ENCODE results near the gene CTXN2. TPM values are rescaled to one million over a fixed set of nuclear protein-coding genes. Genes with fewer than 3 reads are reported as not detected.
A peak's percentile ranks its signal among the peaks of the same experiment; 100 is the strongest.

The CTXN2 gene
- not detected in 2 replicates for total RNA-seq (2012; rRNA removed)
- not detected in 2 replicates for polyA plus RNA-seq (2012; rRNA removed)
- not detected in 2 replicates for polyA plus RNA-seq (2012; cell fraction: cytosol; rRNA removed)
- not detected in 2 replicates for polyA plus RNA-seq (2012; cell fraction: nucleus; rRNA removed; ENCODE audit: low replicate concordance)
- not detected for Bru-seq, nascent RNA
- BruChase-seq, experiment 1, labeled RNA remaining after a 6-hour chase: not detected
- BruChase-seq, experiment 2, labeled RNA remaining after a 2-hour chase: not detected
- long read RNA-seq: 0 reads

GRCh38 chr15:48191574-48192225, at the start of gene CTXN2:
TSS of gene CTXN2 (plus strand) at chr15:48191665. CDS start at chr15:48201301, 9,636 bp downstream.
- Histone ChIP-seq H3K9me3 (ENCODE audit: control insufficient read depth, insufficient read depth, low read length) (no peaks in the 10 kb centered on the region), H3K23ac (ENCODE audit: low read depth, low read length) (no peak within 1 kb of the TSS), H3K27me3 (ENCODE audit: control insufficient read depth, insufficient read depth, low read length) (peaks cover 5% of the 10 kb centered on the region; the same call in 1 of the 2 replicates), H3K4me3 (ENCODE audit: insufficient read depth, low read depth, low read length) (peak within 1 kb of the TSS; percentile 24; the same call in 1 of the 2 replicates), H2BK5ac (ENCODE audit: low read depth, low read length, poor library complexity, severe bottlenecking) (no peak within 1 kb of the TSS), H3K4ac (ENCODE audit: low read depth, low read length) (no peak within 1 kb of the TSS), H3K9ac (ENCODE audit: low read depth, low read length) (no peak within 1 kb of the TSS), H3K14ac (replicated peaks; ENCODE audit: low read depth, low read length) (no peak within 1 kb of the TSS), H4K20me1 (ENCODE audit: insufficient read depth, low read length) (no peaks in the 10 kb centered on the region), H3K79me1 (ENCODE audit: low read depth in 1 of 2, low read length in 2 of 2) (no peaks in the 10 kb centered on the region), H3K36me3 (ENCODE audit: control insufficient read depth, insufficient read depth, low read length) (no peaks in the 10 kb centered on the region), H3K4me2 (ENCODE audit: low read depth, low read length) (peak within 1 kb of the TSS; percentile 53), H2BK120ac (ENCODE audit: low read depth, low read length) (no peak within 1 kb of the TSS), H2AK5ac (ENCODE audit: low read depth, low read length) (no peak within 1 kb of the TSS), H3K56ac (ENCODE audit: extremely low read depth, insufficient read depth, low read length) (no peak within 1 kb of the TSS), H3K27ac (ENCODE audit: insufficient read depth, low read length) (no peak within 1 kb of the TSS), H4K91ac (ENCODE audit: insufficient read depth, low read depth, low read length) (no peak within 1 kb of the TSS), H2AK9ac (replicated peaks; ENCODE audit: low read depth, low read length, poor library complexity) (no peak within 1 kb of the TSS), H2BK20ac (ENCODE audit: low read depth, low read length) (no peak within 1 kb of the TSS), H4K5ac (ENCODE audit: low read depth, low read length) (no peak within 1 kb of the TSS), H2BK15ac (ENCODE audit: low read depth, low read length) (no peak within 1 kb of the TSS), H3K4me1 (ENCODE audit: control insufficient read depth, insufficient read depth, low read length) (no peaks in the 10 kb centered on the region), H3K18ac (ENCODE audit: low read depth, low read length) (no peak within 1 kb of the TSS), H4K8ac (ENCODE audit: low read depth in 2 of 2, low read length in 2 of 2) (no peak within 1 kb of the TSS), H3K9me1 (ENCODE audit: insufficient read depth, low read length) (no peaks in the 10 kb centered on the region), H2AFZ (replicated peaks; ENCODE audit: low read length, poor library complexity) (no peak within 1 kb of the TSS)
- in situ Hi-C loops (cut with MboI; ENCODE audit: low sequenced_read_pairs): no loop called here
- intact Hi-C loops (cut with micrococcal nuclease): no loop called here
- 14% methylated on average over 14 of the region's 31 CpGs; no CpG with 5 or more reads in 1 of the 2 experiments for WGBS, 2 experiments (ENCODE audit: extremely low coverage in 2 of 2, insufficient read length in 1 of 2)
- ATAC-seq (ENCODE audit: low read depth): no peak
- ChIA-PET CTCF (no interaction called here), POLR2A (ENCODE audit: unreplicated experiment) (no interaction called here)
- DNase-seq: no peak
- dilution Hi-C loops (cut with HindIII; ENCODE audit: low sequenced_read_pairs, unreplicated experiment): no loop called here
- TF ChIP-seq RFX5 (IDR thresholded peaks at IDR 0.05; ENCODE audit: low read depth, low read length): no peak
- no peak for TF ChIP-seq CTCF (conservative IDR thresholded peaks at IDR 0.05; ENCODE audit: low read depth, low read length)
- no peak for TF ChIP-seq RAD21 (IDR thresholded peaks at IDR 0.05; ENCODE audit: low read length)
- TF ChIP-seq SMC3 (IDR thresholded peaks at IDR 0.05; ENCODE audit: low read depth, low read length): no peak
- TF ChIP-seq CHD1 (IDR thresholded peaks at IDR 0.05; ENCODE audit: low read depth, low read length): no peak
- no peak for TF ChIP-seq RCOR1 (IDR thresholded peaks at IDR 0.05; ENCODE audit: insufficient replicate concordance, low read length)
- TF ChIP-seq MAFK (IDR thresholded peaks at IDR 0.05; ENCODE audit: low read depth, low read length): no peak
- TF ChIP-seq ELK1 (IDR thresholded peaks at IDR 0.05; ENCODE audit: borderline replicate concordance, low read depth, low read length): no peak
- no peak for TF ChIP-seq NFE2L2 (IDR thresholded peaks at IDR 0.05; ENCODE audit: low read depth, low read length)
- TF ChIP-seq POLR2A (IDR thresholded peaks at IDR 0.05; ENCODE audit: low read depth, low read length): no peak
- no peak for TF ChIP-seq MXI1 (IDR thresholded peaks at IDR 0.05; ENCODE audit: borderline replicate concordance, low read depth, low read length)
- no peak for TF ChIP-seq CEBPB (IDR thresholded peaks at IDR 0.05; ENCODE audit: low read depth, low read length)
- TF ChIP-seq BHLHE40 (IDR thresholded peaks at IDR 0.05; ENCODE audit: low read depth, low read length): no peak
- no peak for TF ChIP-seq USF2 (IDR thresholded peaks at IDR 0.05; ENCODE audit: low read depth, low read length)
- no TSS peak for BruUV-seq (replicated peaks)

Data from IMR-90 (cell line).